Pons (tissue), 1 donor: ENCODE results near the gene PROM1.

Experiments
- DNase-seq: peaks from one replicate; pipeline ENCODE4 v3.0.0-alpha.2; 2016; ENCODE audit warnings: low spot score

PROM1 gene

GRCh38 chr4:15988222-15988621, 95.6 kb downstream of the PROM1 start:
- DNase-seq = no peak

DNA sequence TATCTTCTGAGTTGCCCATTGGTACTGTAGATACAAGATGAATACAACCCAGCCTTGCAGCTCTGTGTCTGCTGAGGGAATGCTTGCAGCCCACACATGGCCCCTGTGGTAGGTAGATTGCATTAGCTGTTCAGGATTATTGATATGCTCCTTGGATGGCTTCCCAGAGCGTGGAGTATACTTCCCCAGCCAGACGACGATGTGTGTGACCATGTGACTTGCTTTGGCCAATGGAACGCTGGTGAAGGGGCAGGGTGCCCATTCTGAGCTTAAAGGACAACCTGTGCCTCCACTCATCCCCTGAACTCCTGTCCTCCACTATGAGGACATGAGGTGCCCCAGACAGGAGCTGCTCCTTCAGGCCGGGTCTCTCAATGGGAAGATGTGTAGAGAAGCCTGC, 96.9 kb downstream of the PROM1 start:
- no peak for DNase-seq

DNA sequence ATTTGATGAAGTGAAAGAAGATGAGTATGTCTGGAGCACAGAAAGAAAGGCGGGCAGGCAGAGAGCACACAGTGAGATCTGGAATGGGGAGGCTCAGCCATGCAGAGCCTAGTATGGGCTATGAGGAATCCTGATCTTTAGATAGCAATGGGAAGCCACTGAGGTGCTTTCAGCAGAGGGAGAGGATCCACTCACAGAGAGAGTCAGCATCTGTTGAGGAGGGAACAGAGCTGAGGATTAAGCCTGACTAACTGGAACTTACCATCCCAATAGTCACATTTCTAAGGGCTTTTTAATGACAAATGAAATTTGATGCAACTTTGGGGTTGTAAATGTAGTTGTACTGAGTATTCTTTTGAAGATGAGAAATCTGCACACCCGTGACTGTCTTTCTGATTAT, 100.2 kb downstream of the PROM1 start:
- DNase-seq = no peak

GRCh38 chr4:15982842-15983524, 100.8 kb downstream of the PROM1 start:
- DNase-seq = no peak

DNA sequence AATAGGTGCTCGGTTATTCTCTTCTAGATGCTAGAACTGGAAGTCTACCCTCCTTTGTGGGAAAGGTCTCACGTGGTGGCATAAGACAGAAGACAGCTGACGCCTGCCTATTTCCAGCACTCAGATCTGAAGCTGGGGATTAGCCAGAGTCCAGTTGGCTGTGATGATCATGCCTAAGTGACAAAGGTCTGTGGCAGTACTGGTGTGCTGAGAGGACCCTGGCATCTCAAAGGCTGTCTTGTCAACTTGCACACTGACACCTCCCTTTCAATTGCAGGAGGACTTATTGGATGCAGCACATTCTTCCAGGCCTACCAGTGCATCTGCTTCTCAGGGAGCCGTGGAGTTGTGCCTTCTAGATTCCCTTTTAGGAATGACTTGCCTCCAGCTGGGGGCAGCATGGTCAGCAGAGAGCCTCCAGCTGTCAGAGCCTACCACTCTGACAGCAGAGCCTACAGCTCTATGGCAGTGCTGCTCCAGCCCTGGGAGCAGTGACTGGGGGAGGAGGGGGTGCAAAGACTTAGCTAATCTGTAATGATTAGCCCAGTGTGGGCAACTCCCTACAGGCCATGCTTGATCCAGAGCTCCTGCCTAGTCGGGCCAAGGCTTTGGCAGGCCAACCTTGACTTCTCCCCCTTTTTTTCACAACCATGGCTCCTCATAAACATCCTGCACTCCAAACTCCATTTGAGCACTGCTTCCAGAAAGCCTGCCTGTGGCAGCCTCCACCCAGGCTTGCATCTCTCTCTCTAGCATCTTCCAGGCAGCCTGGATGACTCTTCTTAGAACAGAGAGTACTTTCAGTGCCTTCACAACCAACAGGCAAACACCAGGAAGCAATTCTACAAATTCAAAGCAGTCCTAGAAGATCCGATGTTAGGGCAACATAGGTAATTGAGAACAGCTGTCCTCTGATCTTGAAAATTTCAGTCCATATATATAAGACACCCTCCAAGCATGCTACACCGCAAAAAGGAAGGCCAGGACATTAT, 107.1 kb downstream of the PROM1 start:
- no peak for DNase-seq

DNA sequence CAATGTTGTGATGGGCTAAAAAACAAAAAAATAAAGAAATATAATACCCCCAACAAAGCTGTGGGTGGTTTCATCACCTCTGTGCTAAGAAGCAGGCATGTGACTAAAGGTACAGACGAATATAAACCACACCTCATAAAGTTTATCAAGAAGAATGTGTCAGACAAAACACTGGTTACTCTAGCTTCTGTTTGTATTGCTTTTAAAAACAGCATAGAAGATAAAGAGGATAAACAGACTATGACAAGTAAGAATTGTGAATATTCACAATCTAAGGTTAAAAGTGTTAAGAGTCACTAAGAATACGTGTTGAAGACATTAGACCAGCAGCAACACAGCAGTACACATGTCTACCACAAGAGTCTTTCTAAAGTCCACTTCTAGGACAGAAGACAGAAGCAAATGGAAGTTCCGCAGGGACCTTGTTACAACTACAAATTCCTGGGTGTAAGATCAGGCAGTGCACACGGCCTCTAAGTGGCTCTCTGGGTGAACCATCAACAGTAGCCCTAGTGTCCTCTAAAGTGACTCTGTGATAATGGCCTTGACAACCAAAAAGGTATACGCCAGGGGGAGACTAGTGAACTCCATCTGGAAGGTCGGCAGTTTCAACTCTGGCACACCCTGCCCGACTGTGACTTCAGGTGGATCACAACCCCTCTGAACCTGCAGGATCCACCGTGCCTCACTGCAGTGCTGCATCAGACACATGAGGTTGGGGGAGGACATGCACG, 112.6 kb downstream of the PROM1 start:
- DNase-seq = no peak

DNA sequence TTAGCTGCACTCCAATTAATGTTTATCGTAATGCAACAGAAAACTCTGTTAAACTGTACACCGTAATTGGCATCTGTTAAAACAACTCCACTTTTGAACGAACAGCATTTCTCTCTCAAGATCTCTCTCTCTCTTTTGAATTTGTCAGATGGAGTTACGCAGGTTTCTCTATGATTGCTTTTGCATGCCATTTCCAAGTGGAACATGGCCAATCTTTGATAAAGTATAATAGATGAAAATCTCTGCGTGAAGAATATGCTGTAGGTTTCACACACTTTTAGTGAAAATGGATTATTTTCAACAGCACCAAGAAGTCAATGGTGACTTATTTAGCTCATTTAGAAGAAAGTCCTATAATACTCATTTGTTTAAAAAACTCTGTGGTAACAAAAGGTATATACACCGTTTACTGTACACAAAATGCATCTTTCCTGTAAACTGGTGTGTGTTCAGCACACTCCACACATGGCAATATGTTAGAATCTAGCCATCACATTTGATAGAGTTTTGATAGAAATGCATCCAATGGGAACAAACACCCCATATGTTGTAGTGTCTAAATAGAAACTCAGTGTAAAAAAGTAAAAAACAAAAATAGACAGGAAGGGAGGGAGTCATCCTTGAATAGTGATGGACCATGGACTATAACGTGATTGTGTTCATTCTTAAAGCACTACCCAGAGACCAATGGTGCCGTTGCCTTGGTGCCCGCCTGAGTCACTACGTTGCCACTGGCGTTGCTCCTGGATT, 115.1 kb downstream of the PROM1 start:
- no peak for DNase-seq

GRCh38 chr4:15965325-15965724, 118.5 kb downstream of the PROM1 start:
- no peak for DNase-seq

DNA sequence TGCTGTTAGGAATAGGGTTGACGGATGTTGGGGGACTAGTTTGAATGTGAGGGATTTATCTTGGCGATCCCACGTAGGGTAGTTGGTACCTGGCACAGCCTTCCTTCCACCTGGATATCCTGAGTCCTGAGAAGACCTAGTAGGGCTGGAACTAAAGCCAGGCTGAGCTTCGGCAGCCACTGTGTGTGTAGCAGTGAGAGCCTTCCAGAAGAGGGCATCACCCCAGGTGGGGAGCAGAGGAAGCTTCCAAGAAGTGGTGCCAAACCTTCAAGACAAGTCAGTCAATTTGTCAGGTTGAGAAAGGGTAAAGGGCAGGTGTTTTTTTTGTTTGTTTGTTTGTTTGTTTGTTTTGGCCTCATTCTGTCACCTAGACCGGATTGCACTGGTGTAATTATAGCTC, 119.7 kb downstream of the PROM1 start:
- no peak for DNase-seq

DNA sequence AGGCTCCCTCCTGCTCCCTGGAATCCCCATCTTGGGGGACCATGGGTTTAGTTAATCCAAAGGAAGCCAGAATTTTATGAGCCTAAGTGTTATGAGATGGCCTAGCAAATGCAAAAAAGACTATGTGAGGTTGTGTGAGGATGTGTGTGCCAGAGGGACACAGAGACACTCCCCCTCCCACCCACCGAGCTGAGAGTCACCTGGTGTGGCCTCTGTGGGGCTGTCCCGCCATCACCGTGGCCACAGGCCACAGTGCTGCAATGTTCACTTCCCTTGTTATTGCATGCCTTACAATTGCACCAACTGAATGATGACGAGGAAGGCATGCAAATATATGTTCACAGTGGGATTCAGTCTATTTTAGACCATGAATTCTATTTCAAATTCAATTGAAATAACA, 120.2 kb downstream of the PROM1 start:
- DNase-seq = no peak

DNA sequence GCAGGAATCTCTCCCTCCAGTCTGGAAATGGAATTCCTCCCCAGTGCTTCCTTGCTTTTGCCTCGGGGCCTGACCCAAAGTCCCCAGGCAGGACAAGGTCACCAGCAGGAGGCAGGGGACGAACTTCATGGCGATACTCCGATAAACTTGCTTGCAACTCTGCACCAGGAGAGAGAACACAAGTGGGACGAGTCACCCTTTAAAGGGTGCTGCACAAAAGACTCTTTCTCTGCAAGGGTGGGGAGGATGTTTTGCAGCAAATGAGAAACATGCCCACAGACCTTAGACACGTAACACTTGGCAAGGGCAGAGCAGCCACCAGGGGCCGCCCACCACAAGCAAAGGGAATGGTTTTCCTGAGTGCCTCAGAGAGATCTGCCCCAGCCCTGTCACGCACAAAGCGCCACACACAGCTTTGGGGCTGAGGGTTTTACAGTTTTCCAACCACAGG, 120.8 kb downstream of the PROM1 start, which contains the start of gene FGFBP2:
FGFBP2 (minus strand) TSS at position 175 of the 451 bp plus-strand sequence; CDS start at position 129, 46 bp downstream.
- no peak for DNase-seq

DNA sequence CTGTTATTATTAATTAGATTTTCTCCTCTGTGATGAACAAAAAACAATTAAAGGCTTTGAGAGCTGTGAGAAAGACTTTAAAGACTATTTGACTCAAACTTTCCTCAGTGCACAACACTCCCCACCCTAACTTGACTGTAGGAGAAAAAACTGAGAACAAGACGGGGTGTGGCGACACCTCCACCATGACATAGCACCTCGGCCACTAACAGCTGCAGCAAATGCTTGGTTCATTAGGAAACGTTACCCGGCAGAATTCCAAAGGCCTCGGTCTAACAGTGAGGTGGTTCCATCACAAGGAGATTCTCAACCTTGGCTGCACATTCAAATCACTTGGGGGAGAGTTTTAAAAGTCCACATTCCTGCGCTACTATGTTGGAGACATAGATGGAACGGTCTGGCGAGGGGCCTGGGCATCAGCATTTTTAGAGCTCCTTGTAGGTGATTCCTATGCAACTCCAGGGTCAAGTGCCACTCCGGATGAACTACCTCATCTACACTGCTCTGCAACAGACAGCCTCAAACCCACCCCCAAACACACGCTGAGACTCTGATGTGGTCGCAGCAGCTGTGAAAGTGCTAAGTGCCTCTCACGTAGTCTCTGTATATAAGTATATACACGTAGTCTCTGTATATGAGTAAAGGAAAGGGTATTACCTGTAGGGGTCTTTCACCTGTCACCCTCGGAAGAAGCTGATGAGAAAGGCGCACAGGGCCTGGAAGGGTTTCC, 121.9 kb downstream of the PROM1 start:
- DNase-seq = no peak

- no peak for DNase-seq
Measured at GRCh38 chr4:15958562-15958961, 125.3 kb downstream of the PROM1 start.

- peak; percentile 67 for DNase-seq
Measured at GRCh38 chr4:15956179-15956850, 127.5 kb downstream of the PROM1 start.

DNA sequence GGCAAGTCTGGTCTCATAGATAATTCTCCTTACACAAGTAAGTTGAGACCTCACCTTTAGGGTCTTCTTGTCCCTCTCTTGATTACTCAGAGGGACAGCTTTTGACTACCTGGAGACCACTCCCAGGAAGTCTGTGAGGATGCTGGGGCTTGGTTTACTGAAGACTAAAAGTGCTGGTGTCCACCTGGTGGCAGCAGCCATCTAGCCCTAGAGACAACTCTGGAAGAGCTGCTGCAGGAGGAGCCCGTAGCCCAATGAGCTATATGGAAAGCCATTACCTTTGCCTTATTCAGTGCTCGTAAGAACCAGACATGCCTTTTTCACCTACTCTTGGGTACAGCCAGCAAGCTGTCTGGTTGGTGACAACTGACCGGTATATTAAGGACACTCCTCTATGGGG, 128.2 kb downstream of the PROM1 start:
- no peak for DNase-seq

DNA sequence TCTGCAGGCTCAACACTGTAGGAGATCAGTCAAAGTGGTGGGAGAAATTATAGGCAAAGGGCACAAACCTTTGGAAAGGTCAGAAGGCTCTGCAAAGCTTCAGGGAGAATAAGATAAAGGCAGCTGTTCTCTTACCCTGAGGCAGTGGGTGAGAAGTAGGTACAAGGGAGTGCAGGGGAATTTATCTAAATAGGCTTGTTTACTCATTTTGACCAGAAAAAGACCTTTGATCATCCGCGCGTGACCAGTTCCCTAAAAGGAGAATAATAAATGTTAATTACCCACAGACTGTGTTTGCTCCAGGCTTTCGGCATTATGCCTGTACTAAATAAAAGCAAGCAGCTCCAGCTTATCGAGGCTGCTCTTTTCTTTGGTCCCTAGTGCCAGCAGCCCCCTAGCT, 130.2 kb downstream of the PROM1 start:
- no peak for DNase-seq

DNA sequence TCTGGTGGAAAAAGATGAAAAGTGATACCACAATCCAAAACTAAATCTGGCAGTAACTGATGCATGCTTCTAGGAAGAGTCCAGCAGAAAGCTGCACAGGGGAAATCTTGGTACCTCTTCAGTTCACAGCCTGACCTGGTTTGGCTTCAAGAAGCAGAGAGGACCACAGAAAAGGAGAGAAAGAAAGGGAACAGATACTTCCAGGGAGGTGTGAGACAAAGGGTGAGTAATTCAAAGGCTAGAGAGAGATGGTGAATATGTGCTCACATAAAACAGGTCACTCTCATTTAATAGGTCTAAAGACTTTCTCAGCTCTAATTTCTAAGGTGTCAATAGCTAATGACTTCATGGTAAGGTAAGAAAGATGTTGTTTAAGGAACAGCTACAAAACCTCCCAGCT, 132.0 kb downstream of the PROM1 start:
- no peak for DNase-seq

- no peak for DNase-seq
Measured at GRCh38 chr4:15948826-15949225, 135.0 kb downstream of the PROM1 start.

GRCh38 chr4:15947684-15948083, 136.1 kb downstream of the PROM1 start:
- DNase-seq = no peak

DNA sequence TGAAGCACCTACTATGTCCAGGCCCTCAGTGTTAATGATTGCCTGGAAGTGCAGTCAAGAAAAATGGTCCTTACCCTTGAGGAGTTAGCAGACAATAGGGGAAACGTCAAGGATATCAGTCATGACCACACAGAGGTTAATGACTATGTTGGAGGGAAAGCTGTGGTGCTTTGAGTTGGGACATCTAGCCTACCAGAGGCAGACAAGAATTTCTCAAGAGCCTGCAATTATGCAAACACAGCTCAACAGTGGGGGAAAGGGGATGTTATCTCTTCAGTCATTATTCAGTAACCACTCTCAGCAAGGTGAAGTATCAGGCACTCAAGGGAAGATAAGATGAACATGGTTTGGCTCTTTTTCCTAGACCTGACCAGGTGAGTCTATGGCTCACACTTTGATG, 138.3 kb downstream of the PROM1 start:
- DNase-seq = no peak
